GM12864 (cell line): ENCODE results near the gene SERPINA6.

Experiments
- DNase-seq: peaks from one replicate; pipeline ENCODE4 v3.0.0-alpha.2; 2011; ENCODE audit warnings: low read depth
- H3K4me3 ChIP-seq: 2 replicates; pipeline ENCODE4 v1.5.1; 2011; ENCODE audit warnings: mild to moderate bottlenecking, low read depth, low read length, control low read depth
- TF ChIP-seq, protein P1 (sequence below): IDR thresholded peaks from 2 replicates; pipeline ENCODE4 v1.5.1; 2011; ENCODE audit warnings: low read depth, mild to moderate bottlenecking, moderate library complexity, low read length, control low read depth, inconsistent platforms; ENCODE audit errors: missing control alignments

Gene SERPINA6

DNA sequence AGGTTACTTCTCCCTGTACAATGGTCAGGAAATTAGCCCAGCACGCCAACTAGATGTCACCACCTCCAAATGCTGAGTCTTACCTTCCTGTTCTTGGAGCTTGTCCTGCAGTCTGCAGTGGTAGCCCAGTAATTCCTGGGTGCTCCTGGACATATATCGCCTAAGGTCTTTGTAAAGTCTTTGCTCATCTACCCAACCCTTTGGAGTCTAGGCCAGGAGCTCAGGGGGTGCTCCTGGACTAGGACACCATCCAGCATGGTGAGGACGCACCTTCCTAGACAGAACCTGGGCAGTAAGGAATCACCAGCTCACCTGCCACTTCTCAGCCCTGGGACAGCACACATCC lies 30.6 kb downstream of the SERPINA6 start:
- H3K4me3 ChIP-seq: no peak overlapping the region
- no peak for DNase-seq
- TF ChIP-seq, protein P1, sequence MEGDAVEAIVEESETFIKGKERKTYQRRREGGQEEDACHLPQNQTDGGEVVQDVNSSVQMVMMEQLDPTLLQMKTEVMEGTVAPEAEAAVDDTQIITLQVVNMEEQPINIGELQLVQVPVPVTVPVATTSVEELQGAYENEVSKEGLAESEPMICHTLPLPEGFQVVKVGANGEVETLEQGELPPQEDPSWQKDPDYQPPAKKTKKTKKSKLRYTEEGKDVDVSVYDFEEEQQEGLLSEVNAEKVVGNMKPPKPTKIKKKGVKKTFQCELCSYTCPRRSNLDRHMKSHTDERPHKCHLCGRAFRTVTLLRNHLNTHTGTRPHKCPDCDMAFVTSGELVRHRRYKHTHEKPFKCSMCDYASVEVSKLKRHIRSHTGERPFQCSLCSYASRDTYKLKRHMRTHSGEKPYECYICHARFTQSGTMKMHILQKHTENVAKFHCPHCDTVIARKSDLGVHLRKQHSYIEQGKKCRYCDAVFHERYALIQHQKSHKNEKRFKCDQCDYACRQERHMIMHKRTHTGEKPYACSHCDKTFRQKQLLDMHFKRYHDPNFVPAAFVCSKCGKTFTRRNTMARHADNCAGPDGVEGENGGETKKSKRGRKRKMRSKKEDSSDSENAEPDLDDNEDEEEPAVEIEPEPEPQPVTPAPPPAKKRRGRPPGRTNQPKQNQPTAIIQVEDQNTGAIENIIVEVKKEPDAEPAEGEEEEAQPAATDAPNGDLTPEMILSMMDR: no peak

DNA sequence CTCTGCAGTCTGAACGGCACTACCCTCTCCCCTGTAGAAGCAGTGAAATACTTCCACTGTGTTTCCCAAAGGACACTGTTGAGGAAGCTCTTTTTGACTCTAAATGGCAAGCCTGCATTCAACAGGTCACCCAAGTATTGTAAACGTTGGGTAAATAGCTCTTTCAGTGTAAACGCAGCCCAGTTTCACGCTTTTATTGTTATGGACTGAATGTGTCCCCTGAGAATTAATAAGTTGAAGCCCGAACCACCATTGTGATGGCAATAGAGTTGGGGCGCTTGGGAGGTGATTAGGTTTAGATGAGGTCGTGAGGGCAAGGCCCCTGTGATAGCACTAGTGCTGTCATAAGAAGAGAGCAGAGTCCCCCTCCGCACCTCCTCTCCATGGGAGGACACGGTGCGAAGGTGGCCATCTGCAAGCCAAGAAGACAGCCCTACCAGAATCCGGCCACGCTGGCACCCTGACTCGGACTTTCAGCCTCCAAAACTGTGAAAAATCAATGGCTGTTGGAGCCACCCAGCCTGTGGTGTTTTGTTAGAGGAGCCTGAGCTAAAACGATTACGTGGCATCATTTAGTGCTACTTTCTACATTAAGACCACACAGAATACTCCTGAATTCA lies 31.1 kb downstream of the SERPINA6 start:
- TF ChIP-seq, protein P1: no peak
- no peak overlapping the region for H3K4me3 ChIP-seq
- DNase-seq: no peak

DNA sequence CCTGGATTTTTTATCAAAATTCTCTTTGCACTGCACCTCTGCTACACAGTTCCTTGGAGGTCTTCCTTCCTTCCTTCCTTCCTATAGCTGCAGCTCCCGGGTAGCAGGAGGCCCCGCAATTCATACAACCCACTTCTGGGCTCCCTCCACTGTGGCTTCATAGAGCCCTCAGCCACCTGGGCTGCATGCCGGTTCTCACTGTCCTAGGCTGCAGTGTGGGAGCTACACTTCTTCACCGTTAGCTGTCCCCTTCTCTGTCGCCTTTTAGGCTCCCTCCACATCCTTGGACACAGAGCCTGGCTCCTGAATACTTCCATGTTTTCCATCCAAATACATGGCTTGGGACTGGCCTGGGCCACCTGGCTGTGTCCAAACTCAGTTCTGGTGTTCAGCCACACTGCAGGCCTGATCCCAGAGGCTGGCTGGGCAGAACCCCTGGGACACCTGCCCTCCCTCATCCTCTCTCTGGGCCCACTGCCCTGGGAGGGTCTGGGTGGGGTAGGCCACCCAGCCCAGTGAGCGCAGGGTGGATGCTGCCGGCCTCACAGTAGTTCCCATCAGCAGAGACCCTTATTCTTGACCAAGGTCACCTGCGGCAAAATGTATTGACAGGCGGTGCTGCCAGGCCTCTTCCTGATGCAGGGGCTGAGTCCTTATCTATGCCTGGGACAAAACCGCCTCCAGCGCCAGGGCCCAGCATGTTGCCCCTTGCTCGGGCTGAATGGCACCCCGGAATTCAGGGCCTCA lies 31.8 kb downstream of the SERPINA6 start:
- TF ChIP-seq, protein P1: no peak
- H3K4me3 ChIP-seq: no peak overlapping the region
- DNase-seq: no peak

DNA sequence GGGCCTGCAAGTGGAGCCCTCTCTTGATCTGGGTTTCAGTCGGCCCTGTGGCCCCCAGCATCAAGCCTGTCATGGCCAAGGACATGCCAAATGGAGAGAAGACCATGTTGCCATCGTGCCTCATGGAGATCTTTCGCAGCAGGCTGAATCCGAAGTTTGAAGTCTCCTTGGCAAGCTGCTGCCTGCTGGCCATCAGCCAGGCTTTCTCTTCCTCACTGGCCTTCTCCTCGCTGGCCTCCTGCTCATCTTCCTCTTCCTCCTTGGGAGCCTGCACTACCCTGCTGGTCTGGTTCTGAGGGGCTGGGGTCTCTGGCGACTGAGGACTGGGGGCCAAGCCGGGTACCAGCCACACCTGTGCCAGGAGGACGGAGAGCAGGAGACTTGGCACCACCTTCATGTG lies 32.9 kb downstream of the SERPINA6 start:
- DNase-seq: no peak

DNA sequence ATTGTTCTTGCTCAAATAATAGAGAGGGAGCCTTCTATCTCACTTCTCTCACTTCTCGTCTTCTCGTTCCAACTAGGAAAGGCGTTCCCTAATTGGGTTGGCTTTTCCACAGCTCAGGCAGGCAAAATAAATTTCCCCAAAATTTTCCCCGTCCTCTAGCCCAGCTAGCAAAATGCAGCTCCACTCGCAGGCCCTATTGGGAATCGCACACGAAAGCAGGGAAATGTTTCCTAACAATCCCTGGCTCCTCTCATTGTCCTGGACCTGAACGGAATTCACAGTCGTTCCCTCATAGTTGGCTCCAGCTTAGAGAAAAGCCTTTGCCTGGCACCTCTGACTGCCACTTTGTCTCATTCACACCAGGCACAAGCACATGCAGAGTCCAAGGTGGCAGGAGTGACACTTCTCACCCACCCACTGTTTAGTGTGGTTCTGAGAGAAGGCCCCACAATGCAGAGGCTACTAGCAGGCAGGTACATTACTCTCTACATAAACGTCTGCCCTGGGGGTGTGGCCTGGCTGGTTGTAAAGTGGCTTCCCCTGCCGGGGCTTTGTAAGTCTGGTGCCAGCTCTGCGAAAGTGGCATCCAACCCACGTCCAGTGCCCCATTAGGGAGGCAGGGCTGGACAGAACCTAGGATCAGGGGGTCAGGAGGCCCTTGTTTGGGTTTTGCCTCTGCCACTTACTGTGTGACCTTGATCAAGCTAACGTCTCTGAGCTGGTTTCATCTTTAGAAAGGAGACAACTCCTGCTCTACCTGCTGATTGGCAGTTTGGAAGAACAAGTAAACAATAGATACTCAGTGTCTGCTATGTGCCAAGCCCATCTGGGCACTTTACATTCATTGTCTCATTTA lies 34.3 kb downstream of the SERPINA6 start:
- no peak overlapping the region for H3K4me3 ChIP-seq
- TF ChIP-seq, protein P1: no peak
- no peak for DNase-seq

More for the DNA sequence above, 32.9 kb downstream of the SERPINA6 start:
- H3K4me3 ChIP-seq: no peak overlapping the region
- TF ChIP-seq, protein P1: no peak

DNA sequence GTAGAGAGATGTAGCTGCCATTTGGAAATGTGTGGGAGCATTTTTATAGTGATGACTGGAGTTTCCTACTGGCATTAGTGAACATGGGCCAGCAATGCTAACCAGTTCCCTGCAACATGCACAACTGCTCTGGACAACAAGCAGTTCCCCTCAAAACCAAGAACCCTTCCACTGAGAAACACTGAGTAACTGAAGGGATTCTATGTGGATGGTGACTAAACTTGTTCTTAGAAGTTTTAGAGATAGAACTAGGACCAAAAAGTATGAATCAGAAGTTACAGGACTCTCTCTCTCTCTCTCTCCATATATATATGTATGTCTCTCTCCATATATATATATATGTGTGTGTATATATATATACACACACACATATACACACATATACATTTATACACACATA lies 38.0 kb downstream of the SERPINA6 start:
- TF ChIP-seq, protein P1: no peak
- H3K4me3 ChIP-seq: no peak overlapping the region

More for the DNA sequence above, 38.0 kb downstream of the SERPINA6 start:
- no peak for DNase-seq
